DMS 273 (cell line): ENCODE measurements around the gene APOC4.

ENCODE experiments used
- DNase-seq: peaks from one replicate; lab custom pipeline; 2025; ENCODE audit not compliant: unreplicated experiment; lab: John Stamatoyannopoulos, UW

Gene APOC4

DNA sequence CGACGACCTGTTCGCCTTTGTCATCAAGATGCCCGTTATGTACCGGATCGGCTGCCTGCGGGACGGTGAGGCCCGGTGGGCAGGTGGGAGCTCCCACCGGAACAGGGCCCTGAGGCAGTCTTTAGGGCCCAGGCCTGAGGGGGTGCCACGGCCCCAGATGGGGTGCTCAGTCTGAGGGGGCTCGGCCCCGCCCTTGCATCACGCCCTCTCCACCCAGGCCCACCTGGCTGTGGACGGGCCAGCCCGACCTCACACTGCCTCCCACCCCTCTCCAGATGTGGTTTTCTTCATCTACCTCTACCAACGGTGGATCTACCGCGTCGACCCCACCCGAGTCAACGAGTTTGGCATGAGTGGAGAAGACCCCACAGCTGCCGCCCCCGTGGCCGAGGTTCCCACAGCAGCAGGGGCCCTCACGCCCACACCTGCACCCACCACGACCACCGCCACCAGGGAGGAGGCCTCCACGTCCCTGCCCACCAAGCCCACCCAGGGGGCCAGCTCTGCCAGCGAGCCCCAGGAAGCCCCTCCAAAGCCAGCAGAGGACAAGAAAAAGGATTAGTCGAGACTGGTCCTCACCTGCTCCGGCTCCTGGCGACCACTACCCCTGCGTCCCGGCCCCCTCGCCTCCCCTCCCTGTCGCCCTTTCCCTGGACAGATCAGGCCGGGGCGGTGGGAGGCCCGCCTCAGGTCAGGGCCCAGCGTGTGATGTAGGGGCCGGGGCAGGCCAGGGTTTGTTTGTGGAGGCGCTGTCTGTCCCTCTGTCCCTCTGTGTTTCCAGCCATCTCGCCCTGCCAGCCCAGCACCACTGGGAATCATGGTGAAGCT, 50.5 kb downstream of the APOC4 start:
- DNase-seq = no peak

DNA sequence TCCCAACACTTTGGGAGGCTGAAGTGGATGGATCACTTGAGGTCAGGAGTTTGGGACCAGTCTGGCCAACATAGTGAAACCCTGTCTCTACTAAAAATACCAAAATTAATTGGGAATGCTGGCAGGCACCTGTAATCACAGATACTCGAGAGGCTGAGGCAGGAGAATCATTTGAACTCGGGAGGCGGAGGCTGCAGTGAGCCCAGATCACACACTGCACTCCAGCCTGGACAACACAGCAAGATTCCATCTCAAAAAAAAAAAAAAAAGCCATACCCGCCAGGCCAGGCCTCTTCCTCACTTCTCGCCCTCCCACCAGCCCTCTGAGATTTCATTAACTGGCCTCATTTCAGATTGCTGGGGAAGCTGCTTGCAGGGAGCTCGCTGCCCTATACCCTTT, 51.5 kb downstream of the APOC4 start:
- DNase-seq = no peak

- DNase-seq = peak; percentile 23
These were observed 52.0 kb downstream of the APOC4 start for GRCh38 chr19:44993926-44994537.
